HEK293T (cell line): ENCODE results near the gene MUSTN1.

ENCODE experiments used
- BHLHE40 ChIP-seq: fragments of 450-650 bp; IDR thresholded peaks from 2 replicates; pipeline ENCODE4 v1.6.1; 2016; ENCODE audit warnings: mild to moderate bottlenecking, moderate library complexity, borderline replicate concordance
- CTBP1 ChIP-seq: fragments of 450-650 bp; IDR thresholded peaks from 2 replicates; pipeline ENCODE4 v1.6.1; 2016; ENCODE audit warnings: borderline replicate concordance
- ELF4 ChIP-seq: fragments of 450-650 bp; IDR thresholded peaks from 2 replicates; pipeline ENCODE4 v1.6.1; 2017; ENCODE audit warnings: antibody characterized with exemption
- FOXA1 ChIP-seq: fragments of 450-650 bp; IDR thresholded peaks from 2 replicates; pipeline ENCODE4 v1.6.1; 2016; ENCODE audit warnings: mild to moderate bottlenecking
- FOXM1 ChIP-seq: fragments of 450-650 bp; IDR thresholded peaks from 2 replicates; pipeline ENCODE4 v1.6.1; 2017; ENCODE audit warnings: mild to moderate bottlenecking, borderline replicate concordance
- NFRKB ChIP-seq: fragments of 450-650 bp; IDR thresholded peaks from 2 replicates; pipeline ENCODE4 v1.6.1; 2016; ENCODE audit warnings: mild to moderate bottlenecking, moderate library complexity
- PKNOX1 ChIP-seq: fragments of 450-650 bp; IDR thresholded peaks from 2 replicates; pipeline ENCODE4 v1.6.1; 2016
- SP1 ChIP-seq: fragments of 450-650 bp; IDR thresholded peaks from 2 replicates; pipeline ENCODE4 v1.6.1; 2017
- ZNF384 ChIP-seq: fragments of 450-650 bp; IDR thresholded peaks from 2 replicates; pipeline ENCODE4 v1.6.1; 2016

GRCh38 chr3:52865994-52866393 lies 31.2 kb upstream of the MUSTN1 start:
- TF ChIP-seq PKNOX1 (no peak), FOXA1 (no peak), ZNF384 (no peak), SP1 (no peak), ELF4 (no peak), FOXM1 (no peak), NFRKB (no peak), CTBP1 (no peak), BHLHE40 (no peak)
